Measurements from ENCODE around the gene ZNF529.
"Not testable (repeated sequence)": the region's sequence is repeated elsewhere in the genome, so short reads cannot be mapped to it uniquely, and the experiment has no call there.

DNA sequence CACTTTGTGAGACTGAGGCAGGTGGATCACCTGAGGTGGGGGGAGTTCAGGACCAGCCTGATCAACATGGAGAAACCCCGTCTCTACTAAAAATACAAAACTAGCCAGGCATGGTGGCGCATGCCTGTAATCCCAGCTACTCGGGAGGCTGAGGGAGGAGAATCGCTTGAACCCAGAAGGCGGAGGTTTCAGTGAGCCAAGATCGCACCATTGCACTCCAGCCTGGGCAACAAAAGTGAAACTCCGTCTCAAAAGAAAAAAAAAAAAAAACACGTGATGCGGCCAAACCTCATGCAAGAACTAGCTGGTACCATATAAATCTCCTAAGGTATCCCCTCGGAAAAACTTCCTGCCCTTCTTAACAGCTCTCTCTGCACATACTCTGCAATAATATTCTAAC, 29.6 kb upstream of the ZNF529 start:
- TF ChIP-seq, protein P1, sequence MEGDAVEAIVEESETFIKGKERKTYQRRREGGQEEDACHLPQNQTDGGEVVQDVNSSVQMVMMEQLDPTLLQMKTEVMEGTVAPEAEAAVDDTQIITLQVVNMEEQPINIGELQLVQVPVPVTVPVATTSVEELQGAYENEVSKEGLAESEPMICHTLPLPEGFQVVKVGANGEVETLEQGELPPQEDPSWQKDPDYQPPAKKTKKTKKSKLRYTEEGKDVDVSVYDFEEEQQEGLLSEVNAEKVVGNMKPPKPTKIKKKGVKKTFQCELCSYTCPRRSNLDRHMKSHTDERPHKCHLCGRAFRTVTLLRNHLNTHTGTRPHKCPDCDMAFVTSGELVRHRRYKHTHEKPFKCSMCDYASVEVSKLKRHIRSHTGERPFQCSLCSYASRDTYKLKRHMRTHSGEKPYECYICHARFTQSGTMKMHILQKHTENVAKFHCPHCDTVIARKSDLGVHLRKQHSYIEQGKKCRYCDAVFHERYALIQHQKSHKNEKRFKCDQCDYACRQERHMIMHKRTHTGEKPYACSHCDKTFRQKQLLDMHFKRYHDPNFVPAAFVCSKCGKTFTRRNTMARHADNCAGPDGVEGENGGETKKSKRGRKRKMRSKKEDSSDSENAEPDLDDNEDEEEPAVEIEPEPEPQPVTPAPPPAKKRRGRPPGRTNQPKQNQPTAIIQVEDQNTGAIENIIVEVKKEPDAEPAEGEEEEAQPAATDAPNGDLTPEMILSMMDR (IDR thresholded peaks at IDR 0.05): not testable (repeated sequence)
- TF ChIP-seq POLR2A (IDR thresholded peaks at IDR 0.05): not testable (repeated sequence)
